Epithelial cell of esophagus (primary cell): ENCODE measurements around the gene RGS6.

ENCODE experiments used
- DNase-seq: peaks from one replicate; pipeline ENCODE4 v3.0.0; 2010; ENCODE audit warnings: low read depth
- H3K4me3 ChIP-seq: 2 replicates; pipeline ENCODE4 v1.5.1; 2011; ENCODE audit warnings: mild to moderate bottlenecking, low read length, control low read depth
- TF ChIP-seq, protein P1 (sequence below): IDR thresholded peaks from 2 replicates; pipeline ENCODE4 v1.5.1; 2011; ENCODE audit warnings: low read depth, mild to moderate bottlenecking, low read length, control low read depth, inconsistent platforms; ENCODE audit not compliant: insufficient read depth; ENCODE audit errors: missing control alignments

RGS6 gene

DNA sequence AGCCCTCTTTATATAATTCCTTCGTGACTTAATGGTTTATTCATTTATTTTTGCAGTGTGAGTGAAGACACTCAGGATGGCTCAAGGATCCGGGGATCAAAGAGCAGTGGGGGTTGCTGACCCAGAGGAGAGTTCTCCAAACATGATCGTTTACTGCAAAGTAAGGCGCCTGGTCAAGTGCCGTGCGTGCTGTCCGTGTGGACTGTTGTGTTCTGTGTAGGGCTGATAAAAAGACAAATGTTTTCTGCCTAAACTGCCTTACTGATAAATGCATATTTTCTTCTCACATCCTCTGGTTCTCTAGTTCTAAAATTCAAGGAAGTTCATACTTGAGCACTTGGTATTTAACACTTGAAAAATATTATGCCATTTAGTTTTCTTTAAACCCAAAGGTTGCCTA is 32.5 kb downstream of the RGS6 start:
- no peak for DNase-seq
- TF ChIP-seq, protein P1, sequence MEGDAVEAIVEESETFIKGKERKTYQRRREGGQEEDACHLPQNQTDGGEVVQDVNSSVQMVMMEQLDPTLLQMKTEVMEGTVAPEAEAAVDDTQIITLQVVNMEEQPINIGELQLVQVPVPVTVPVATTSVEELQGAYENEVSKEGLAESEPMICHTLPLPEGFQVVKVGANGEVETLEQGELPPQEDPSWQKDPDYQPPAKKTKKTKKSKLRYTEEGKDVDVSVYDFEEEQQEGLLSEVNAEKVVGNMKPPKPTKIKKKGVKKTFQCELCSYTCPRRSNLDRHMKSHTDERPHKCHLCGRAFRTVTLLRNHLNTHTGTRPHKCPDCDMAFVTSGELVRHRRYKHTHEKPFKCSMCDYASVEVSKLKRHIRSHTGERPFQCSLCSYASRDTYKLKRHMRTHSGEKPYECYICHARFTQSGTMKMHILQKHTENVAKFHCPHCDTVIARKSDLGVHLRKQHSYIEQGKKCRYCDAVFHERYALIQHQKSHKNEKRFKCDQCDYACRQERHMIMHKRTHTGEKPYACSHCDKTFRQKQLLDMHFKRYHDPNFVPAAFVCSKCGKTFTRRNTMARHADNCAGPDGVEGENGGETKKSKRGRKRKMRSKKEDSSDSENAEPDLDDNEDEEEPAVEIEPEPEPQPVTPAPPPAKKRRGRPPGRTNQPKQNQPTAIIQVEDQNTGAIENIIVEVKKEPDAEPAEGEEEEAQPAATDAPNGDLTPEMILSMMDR = no peak

DNA sequence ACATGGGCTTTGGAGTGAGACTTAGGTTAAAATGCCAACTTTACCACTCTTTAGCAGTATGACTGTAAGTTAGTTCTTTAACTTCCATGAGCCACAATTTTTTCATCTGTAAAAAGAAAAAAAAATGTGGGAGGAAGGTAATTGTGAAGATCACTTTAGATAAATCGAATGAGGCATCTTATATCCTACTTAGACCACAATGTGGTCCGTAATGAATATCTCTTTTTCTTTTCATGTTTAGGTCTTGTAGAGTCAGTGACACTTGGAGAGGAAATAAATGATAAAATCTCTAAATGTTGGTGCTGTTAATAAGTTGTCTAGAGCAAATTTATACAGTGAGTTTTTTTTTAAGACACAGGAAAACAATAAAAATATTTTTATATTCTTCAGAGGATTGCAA is 34.3 kb downstream of the RGS6 start:
- no peak for DNase-seq
- no peak overlapping the region for H3K4me3 ChIP-seq
- TF ChIP-seq, protein P1 = no peak

More for the DNA sequence above, 32.5 kb downstream of the RGS6 start:
- H3K4me3 ChIP-seq = no peak overlapping the region

DNA sequence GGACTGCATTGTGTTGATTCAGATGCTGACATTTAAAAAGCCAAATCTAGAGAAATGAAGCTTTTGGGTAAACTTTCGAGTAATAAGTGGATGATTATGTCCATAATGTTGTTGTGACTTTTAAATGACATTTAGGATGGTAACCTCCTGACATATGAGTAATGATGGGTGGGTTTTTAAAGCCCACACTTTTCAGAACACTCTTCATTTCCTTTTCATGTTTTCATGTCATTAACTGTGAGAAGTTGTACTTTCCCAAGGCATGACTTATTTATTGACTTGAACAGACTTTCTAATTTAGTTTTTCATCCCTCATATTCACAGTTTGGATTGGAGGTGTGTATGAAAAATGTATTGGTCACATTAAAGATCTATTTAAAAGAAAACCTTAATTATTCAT is 35.5 kb downstream of the RGS6 start:
- TF ChIP-seq, protein P1 = no peak
- H3K4me3 ChIP-seq = no peak overlapping the region
- no peak for DNase-seq

DNA sequence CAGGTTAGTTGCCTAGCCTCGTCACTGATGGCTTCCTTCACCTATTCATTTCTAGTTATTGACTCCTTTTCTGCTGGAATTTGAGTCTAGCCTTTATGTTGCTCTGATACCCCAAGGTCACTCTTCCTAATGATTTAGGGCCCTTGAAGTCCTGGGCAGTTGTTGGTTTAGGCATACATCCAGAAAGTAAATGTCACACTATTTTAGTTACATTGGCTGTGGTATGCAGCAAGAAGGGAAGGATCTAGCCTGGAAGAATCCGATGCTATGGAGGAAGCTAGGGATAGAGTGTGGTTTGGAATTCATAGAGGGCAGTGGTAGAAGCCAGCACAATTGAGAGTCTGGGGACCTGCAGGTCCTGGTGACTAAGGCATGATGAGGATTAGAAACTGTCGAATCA is 38.0 kb downstream of the RGS6 start:
- TF ChIP-seq, protein P1 = no peak
- H3K4me3 ChIP-seq = no peak overlapping the region
- DNase-seq = no peak

DNA sequence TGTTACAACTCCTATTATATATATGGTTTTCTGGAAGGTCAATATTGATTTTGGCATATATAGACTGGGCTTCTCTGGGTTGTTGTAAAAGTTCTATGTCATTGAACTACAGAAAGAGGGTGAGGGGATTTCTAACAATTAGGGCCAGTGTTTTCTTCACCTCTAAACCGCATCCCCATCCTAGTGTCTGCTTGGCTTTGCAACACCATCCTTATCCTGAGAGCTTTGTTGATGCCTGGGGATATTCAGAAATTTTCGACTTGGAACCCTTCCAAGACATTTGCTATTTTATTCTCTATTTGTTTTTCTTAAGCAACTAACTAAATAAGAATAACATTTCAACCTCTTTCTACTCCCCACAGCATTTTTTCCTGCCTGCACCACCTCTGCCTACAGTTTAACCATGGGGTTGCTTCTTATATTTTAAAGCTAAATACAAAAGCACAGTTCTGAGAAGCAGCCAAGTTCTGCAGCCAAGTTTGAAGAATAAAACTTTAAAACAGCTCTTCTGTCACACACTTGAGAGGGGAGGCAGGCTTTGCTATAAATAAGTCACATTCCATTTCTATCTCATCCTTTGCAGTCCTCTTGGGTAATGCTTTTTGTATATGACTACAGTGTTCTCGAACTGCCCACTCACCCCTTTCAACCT is 53.4 kb downstream of the RGS6 start:
- DNase-seq = no peak
- TF ChIP-seq, protein P1 = no peak

DNA sequence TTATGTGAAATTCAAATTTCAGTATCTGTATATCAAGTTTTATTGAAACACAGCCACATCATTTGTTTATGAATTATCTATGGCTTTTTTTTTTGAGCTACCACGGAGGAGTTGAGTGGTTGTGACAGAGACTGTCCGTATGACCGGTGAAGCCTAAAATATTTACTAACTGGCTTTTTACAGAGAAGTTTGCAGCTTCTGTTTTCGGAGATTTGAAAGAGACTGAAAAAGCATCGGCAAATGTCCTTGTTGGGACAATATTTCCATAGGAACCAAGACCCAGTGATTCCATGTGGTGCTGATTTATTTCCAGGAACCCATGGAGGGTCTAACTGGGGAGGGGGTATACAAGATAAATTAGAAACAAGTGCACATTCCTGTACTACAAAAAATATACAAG is 56.2 kb downstream of the RGS6 start:
- no peak overlapping the region for H3K4me3 ChIP-seq
- no peak for DNase-seq
- TF ChIP-seq, protein P1 = no peak

More for the DNA sequence above, 53.4 kb downstream of the RGS6 start:
- H3K4me3 ChIP-seq = no peak overlapping the region

DNA sequence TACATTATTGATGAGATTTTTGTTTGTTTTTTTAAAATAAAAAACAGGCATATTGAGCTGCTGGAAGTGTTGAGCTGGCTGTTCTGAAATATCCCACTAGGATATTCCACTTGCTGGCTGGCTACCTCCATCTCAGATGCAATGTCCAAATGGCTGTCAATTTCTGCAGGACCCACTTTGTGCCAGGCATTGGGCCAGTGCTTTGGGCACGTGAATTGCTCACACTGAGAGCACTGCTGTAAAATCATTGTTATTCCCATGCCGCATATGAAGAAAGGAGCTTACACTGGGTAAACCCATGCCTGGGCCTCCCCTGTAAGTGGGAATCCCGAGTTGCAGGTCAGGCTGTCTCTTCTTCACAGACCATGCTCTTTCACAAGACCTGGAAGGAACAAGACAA is 56.7 kb downstream of the RGS6 start:
- TF ChIP-seq, protein P1 = no peak

More for the DNA sequence above, 56.7 kb downstream of the RGS6 start:
- no peak for DNase-seq
- H3K4me3 ChIP-seq = no peak overlapping the region
